ENCODE data around the gene PRSS33.

PRSS33 gene

GRCh38 chr16:2776500-2777139 is 10.7 kb downstream of the PRSS33 start:
- no peak for DNase-seq

GRCh38 chr16:2775765-2776499 is 11.4 kb downstream of the PRSS33 start:
- no peak for DNase-seq

- no peak for DNase-seq
Observed at GRCh38 chr16:2775131-2775716, 12.1 kb downstream of the PRSS33 start.

- DNase-seq: no peak
Observed at GRCh38 chr16:2774161-2774891, 13.0 kb downstream of the PRSS33 start.

DNA sequence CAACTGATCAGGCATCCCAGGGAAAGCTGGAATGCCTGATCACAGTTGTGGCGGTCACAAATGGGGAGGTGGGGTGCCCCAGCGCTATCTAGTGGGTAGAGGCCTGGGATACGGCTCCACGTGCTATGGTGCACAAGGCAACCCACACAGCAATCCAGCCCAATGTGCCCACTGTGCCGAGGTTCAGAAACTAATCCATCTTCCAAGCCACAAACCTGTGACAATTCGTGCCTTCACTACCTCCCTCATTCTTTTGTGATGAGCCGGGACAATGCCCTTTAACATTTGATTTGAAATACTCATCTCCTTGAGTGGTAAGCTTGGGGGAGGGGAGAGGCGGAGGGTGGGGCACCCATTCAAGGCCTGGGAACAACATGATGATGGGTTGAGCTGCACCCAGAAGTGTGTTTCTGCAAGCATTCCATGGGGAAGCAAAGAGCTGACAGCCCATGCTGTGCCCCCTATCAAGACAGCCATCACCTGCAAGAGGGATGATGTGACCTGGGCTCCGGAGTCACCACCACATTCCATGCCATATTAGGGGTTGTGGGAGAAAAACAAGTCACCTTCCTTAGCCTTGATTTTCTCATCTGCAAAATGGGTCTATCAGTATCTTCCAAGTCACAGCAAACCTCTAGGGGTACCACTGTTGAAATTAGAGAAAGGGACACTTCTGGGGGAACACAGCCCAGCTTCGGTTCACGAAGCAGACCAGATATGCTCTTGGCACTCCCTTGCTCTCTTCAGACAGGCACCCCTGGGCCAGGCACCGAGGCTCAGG is 14.0 kb downstream of the PRSS33 start:
- peak; percentile 18 for DNase-seq

- DNase-seq: no peak
Observed at GRCh38 chr16:2771496-2772402, 15.6 kb downstream of the PRSS33 start.

GRCh38 chr16:2770057-2770951 is 17.1 kb downstream of the PRSS33 start:
- no peak for DNase-seq

- no peak for DNase-seq
Observed at GRCh38 chr16:2769675-2770056, 17.7 kb downstream of the PRSS33 start.

DNA sequence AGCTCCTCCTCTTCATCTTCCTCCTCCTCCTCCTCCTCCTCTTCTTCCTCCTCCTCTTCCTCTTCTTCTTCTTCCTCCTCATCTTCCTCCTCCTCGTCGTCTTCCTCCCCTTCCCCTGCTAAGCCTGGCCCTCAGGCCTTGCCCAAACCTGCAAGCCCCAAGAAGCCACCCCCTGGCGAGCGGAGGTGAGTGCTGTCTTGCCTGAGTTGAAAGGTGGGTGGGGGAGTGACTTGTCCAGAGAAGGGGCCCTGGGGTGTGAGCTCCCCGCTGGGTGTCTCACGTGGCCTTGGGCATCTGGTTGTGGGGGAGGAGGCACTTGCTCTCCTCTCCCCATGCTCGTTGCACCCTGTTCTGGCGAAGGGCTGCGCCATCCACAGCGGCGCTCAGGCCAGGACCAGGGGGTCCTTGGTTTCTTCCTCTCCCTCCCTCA is 18.2 kb downstream of the PRSS33 start:
- DNase-seq: no peak

DNA sequence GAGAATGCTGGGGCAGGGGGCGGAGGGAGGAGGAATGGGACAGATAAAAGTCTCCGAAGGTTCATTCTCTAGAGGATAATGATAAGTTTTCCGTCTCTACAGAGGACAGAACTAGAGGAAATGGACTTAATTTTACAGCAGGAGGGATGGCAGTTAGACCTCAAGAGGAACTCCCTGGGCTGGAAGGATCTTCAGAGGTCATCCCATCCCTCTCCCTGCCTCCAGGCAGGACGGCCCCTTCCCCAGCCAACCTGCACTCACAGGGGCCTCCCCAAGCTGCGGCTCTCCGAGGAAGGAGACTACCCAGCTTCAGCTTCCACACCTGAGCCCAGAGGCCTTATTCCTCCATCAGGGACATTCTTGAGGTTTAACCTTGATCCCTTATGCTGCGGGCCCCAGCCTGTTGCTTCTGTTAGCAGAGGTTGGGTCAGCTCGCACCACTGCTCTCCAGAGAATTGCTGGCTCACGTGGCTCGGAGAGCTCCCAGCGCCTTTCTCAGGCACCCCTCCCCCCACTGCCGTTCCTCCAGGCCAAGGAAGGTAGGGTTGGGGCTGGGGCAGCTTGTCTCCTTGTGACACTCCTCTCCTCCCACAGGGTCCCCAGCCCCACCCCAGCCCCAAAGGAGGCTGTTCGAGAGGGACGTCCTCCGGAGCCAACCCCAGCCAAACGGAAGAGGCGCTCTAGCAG is 18.8 kb downstream of the PRSS33 start:
- peak; percentile 24 for DNase-seq

DNA sequence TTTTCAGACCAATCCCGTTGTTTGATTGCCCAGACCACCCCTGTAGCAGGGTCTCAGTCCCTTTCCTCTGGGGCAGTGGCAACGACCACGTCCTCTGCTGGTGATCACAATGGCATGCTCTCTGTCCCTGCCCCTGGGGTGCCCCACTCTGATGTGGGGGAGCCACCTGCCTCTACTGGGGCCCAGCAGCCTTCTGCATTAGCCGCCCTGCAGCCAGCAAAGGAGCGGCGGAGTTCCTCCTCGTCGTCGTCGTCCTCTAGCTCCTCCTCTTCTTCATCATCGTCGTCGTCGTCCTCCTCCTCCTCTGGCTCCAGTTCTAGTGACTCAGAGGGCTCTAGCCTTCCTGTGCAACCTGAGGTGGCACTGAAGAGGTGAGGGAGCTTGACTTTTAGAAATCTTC is 19.5 kb downstream of the PRSS33 start:
- no peak for DNase-seq

DNA sequence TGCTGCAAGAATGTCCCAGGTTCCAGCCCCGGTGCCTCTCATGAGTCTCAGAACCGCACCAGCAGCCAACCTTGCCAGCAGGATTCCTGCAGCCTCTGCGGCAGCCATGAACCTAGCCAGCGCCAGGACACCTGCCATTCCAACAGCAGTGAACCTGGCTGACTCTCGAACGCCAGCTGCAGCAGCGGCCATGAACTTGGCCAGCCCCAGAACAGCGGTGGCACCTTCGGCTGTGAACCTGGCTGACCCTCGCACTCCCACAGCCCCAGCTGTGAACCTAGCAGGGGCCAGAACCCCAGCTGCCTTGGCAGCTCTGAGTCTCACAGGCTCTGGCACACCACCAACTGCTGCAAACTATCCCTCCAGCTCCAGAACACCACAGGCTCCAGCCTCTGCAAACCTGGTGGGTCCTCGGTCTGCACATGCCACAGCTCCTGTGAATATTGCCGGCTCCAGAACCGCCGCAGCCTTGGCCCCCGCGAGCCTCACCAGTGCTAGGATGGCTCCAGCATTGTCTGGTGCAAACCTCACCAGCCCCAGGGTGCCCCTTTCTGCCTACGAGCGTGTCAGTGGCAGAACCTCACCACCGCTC is 20.1 kb downstream of the PRSS33 start:
- DNase-seq: no peak

- DNase-seq: no peak
Observed at GRCh38 chr16:2766430-2767139, 20.8 kb downstream of the PRSS33 start.

GRCh38 chr16:2765462-2766404 is 21.6 kb downstream of the PRSS33 start:
- no peak for DNase-seq

GRCh38 chr16:2764718-2765117 is 22.6 kb downstream of the PRSS33 start:
- no peak for DNase-seq

DNA sequence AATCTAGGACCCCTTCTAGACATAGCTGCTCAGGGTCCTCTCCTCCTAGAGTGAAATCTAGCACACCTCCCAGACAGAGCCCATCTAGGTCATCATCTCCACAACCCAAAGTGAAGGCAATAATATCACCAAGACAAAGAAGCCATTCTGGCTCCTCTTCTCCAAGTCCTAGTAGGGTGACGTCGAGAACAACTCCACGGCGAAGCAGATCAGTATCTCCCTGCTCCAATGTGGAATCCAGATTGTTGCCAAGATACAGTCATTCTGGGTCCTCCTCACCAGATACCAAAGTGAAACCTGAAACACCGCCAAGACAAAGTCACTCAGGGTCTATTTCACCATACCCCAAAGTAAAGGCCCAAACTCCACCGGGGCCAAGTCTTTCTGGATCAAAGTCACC is 24.2 kb downstream of the PRSS33 start:
- no peak for DNase-seq

- DNase-seq: no peak
Observed at GRCh38 chr16:2762711-2763110, 24.6 kb downstream of the PRSS33 start.

Data from fibroblast of upper back skin (primary cell).